Measurements from ENCODE around the gene GLI3.

GLI3 gene

GRCh38 chr7:42022056-42022455 lies 215.0 kb downstream of the GLI3 start:
- no peak for DNase-seq

GRCh38 chr7:42021631-42022030 lies 215.4 kb downstream of the GLI3 start:
- no peak for DNase-seq

GRCh38 chr7:42020061-42020460 lies 216.9 kb downstream of the GLI3 start:
- DNase-seq = no peak

DNA sequence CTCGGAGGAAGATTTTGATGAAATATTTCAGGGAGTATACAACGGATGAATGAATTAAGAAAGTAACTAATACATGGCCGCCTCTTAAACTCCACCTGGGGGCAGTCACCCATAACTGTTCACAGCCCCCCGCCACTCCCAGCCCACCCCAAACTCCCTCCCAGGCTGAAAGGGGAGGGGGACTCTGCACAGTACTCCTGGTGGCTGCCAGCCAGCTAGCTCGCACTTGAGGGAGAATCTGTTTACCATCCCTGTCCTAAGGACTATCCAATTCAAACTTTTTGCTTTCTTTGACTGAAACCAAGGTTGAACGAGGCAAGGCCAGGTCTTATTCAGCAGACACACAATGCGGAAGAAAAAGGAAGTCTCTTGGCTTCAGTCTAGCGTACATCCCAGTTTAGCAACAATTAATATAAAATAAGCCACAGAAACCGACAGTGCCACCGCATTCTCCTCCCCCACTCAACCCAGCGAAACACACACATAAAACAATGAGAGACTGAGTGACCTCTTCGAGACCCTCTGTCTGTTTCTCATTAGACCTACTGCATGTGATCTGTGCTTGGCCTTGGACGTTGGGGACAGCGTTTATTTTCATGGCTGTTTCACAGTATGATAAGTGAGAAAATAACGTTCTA lies 219.5 kb downstream of the GLI3 start:
- DNase-seq = no peak

- no peak for DNase-seq
These were observed 220.5 kb downstream of the GLI3 start for GRCh38 chr7:42016517-42016916.

DNA sequence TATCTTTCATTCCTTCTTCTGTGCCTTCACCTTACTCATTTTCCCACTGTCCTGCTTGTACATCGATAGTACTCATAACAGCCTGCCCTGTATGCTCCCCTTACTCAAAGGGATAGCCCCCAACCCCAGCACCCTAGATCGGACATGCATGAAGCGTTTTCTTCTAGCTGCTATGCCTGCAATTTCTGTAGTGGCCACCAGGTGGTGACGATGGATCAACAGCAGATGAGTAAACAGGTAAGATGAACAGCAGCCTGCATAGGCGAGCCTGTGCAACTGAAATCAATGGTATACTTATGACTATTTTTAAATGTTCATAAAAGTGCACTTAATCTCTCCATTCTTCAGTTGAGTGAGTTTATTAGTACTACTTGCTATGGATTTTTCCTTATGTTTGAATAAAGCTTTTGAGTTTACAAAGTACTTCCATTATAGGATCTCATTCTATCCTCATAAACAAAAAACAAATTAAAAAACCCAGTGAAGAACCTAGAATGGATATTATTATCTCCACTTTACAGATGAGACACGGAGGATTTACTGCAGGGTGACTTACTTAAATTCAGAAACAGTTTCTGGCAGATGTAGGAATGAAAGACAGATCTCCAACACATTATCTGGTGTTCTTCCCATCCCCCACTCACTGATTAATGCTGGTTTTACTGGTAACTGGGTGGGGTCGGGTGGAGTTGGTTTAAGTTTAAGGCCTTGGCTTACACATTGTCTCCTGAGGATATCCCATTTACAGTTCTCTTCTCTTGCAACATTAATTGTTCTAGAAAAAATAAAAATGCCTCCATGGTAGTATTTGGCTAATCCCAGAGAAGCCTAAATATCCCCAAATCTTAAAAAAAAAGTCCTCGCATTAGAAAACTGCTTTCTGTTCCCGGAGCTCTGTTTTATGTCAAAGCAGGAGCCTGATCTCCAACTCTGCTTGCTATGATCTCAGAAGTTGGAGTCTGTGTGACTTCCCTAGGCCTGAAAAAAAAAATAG lies 222.1 kb downstream of the GLI3 start:
- peak; percentile 78 for DNase-seq

- DNase-seq = no peak
These were observed 224.1 kb downstream of the GLI3 start for GRCh38 chr7:42012786-42013360.

DNA sequence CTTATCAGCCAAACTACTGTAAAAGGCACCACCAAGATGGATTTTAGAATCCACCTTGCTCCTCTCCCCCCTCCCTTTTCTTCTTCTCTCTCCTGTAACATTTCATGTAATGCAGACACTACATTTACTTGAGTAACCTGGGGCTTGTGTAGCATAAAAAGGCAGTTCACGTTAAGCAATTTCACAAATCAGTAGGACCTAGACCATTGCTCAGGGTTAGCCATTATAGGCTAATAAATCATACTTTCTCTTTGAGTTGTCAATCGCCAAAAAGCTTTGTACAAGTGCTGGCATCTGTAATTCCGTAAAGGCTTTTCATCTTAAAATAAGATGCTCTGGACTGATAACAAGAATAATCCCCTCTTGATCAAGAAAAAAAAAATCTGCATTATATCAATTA lies 224.7 kb downstream of the GLI3 start:
- no peak for DNase-seq

DNA sequence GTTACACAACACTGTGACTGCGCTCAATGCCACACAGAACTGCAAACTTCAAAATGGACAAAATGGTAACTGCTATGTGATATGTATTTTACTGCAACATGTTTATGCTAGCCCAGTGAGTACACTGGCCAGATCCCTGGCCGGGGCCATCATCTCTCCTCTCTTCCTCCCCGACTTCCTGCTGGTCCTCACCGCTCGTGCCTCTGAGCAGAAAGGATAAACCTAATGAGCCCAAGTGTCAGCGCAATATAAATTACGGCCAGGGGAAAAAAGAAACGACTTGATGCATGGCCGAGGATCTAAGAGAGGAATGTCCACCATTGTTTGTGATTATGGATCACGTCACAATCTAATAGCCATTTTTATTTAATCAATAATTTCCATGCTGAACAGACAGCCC lies 225.2 kb downstream of the GLI3 start:
- no peak for DNase-seq

DNA sequence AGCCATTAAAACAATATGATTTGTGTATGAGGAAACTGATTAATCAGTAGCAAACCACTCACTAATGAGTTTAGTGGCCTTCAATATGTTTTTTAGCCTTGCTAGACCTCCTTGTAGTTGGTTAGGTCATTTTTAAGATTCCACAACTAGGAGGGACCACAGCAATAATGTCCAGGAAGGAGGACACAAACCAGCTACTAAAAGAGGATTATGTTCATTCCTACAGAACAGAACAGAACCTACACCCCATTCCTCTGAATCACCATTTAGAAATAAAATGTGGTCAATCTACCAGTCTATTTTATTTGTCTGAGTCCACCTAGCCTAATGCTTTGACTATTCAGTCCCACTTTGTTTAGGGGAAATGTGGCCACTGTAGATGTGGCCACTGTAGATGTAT lies 226.3 kb downstream of the GLI3 start:
- no peak for DNase-seq

DNA sequence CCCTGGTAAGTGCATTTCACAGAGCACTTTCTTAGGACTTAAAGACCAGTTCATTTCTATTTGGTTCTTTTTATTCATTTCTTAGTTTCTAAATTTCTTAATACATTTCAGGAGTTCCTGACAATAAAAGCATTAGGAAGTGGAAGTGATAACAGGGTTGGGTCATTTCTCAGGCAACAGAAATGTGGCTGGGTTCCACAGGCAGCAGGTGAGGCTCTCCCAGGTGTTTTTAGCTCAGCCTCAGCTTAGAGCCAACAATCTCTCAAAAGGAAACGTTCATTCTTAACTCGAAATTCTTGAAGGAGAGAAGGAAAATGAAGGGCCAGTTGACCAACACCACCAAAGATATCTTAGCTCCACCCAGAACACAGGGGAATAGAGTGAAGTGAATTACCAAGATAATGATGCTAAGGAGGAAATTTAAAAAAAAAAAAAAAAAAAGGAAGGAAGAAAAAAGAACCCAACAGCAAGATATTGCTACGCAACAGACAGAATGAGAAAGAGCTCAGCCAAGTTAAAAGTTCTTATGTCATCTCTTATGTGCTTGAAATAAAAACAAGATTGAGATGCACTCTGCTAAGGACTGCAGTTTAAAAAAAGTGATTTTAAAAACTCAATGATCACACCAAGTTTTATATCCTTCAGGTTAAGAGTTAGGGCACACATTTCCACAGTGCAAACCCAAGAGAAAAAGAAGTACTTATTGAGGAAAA lies 230.1 kb downstream of the GLI3 start:
- DNase-seq = no peak

DNA sequence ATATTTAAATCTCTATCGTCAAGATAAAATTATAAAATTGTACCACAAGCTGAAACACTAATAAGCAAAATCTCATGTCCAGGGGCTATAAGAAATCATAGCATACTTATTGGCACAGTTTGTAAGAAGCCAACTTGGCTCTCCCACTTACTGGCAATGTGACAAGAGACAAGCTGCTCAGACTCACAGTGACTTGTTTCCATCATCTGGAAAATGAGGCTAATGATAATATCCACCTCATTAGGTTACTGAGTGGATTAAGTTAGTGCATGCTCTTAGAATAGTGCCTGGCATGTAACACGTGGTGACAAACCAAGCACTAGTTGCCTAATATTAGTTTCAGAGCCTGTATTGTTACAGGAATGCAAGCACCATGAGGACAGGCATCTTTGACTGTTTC lies 234.4 kb downstream of the GLI3 start:
- DNase-seq = no peak

- DNase-seq = no peak
These were observed 237.2 kb downstream of the GLI3 start for GRCh38 chr7:41999736-42000283.

DNA sequence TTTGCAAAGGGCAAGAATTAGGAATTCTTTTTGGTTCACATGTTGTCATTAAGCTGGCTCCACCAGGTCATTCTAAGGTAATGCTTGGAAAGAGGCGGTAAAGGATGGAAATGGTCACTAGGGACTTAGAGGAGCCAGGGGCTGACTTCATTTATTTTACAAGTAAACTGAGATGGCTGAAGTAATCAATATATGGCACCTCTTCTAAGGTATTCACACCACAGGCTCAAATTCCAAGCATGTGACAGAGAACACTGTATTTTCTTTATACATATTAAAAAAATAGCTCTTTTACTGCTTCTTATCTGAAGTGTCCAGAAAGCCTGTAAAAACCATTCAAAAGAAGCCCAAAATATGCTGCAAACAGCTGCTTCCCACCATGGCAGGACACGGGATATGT lies 239.0 kb downstream of the GLI3 start:
- DNase-seq = no peak

DNA sequence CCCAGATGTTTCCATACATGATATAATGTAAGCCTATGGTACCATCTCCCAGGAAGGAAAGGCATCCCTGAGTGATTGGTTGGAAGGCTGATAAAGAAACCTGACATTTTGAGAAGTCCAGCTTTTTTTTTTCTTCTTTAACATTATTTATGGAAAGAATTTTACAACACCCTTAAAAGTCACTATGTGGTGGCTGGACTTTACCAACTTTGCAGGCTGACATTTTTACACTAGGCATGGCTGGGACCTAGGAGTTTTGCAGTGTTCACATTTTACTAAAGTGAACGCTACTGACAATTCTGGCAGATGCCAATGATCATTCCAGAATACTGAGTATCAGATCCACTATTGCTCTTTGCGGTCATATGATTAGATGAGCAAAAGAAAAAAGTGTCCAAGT lies 239.9 kb downstream of the GLI3 start:
- DNase-seq = no peak

DNA sequence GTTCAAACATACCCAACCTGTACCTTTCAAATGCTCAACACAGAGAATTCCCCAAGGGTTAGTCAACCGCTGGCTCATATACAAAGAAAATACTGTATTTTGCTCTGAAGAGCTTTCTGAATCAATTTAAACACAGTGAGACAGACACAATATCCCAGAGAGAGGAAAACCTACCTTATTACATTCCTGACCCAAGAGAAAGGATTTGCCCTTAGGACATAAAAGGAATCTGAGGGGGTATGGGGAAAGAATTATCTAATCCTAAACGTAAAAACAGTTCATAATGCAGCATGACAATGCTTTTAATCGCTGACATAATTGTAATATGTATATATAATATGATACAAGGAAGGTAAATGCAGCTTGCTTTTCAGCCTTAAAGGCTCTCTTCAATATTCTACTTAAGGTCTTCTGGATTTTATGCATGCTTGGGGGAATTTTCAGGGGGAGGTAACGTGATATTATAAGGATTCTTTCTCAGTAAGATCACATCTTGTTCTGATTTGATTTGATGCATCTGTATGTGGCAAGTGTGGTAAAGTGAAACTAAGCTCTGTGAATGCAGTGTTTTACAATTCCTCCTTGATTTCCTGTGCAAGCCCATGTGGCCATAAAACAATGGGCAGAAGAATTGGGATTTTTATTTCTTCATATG lies 240.5 kb downstream of the GLI3 start:
- DNase-seq = no peak

DNA sequence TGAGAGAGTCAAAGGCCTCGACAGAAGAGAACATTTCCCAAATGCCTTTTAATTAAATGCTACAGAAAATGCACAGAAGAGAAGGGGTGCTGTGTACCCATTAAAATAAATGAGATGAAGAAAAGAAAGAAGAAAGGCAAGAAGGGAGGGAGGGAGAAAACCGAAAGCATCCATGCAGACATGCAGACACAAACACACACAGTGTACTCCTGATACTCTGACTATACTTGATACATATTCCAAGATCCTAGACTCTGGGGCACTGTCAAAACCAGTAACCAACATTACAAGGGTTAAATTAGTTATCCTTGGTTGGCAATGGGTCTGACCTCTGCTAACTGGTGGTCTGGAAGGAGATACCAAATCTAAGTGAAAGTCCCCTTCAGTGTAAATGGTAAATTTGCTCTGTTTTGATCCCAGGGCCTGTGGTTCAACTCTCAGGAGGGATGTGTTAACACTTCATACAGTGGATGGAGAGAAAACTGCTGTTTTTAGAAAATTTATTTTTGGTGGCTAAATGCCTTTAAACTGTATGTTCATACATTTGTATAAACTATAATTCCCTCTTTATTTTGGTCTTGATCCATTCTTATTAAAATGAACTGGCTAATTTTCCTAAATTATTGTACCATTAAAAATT lies 241.3 kb downstream of the GLI3 start:
- no peak for DNase-seq

- no peak for DNase-seq
These were observed 242.3 kb downstream of the GLI3 start for GRCh38 chr7:41994746-41995110.

DNA sequence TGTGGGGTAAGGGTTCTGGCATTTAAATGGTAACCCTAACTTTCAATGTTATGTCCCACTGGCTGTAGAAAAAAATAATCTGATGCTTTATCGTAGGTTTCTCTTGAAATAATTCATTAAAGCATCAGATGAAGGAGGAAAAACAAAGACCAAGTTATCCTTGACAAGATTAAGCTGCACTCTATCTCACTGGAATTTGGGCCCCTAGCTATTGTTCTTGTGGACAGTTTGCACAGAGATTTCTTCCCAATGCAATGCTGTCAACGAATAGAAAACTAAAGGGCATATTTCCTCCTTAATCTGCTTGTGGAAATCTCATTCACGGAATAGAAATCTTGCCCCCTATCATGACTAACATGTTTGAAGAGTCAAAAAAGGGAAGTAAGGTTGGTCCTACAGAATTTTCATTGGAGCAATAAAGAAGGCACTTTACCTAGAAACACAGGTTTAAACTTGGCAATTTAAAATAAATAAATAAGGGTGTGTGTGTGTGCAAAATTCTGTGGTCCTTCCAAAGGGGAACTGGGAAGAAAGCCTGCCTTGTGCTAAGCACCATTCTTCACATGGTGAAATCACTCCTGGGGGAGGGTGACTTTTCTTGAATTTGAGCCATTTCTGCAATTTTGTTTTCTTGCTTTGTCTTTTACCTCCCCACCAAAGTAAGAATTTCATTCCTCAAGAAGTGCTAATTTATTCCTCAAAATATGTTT lies 242.8 kb downstream of the GLI3 start:
- DNase-seq = no peak

DNA sequence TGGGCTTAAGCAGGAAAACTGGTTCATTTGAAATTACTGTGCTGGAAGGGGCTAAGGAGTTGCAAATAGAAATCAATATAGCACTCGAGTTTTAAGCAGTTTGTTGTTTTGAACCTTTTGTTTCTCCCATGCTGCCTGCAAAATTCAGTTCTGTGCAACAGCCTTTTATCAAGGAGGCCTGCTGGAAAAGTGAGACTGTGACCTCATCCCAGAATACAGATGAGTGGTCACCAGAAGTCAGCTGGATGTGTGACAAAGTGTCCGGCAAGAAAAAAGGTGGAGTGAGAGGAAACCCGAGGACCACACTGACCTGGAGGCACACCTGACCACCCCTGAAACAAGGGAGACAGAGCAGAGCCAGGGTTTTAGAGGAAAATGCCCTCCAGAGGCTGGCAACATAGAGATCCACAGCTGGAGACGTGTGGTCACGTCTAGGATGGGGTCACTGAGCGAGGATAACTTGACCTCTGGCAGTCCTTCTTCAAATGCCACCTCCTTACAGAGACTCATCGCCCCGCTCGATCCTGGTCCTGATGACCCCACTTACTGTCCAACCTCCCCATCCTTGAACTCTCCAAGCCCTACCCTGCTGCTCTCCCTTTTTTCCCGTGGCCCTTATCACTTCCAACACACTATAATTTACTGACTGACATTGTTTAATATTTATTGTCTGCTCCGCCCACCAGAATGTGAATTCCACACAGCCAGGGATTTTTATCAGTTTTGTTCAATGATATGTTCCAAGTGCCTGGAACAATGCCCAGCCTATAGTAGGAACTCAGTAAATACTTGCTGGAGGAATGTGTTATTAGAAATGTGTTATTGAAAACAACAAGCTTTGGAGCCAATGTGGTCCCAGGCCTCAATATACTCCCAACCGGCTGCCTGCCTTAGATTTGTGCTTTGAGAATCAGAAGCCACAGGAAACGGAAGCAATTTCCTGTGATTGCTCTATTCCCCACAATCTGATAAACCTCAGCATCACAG lies 243.8 kb downstream of the GLI3 start:
- no peak for DNase-seq
